Neutrophil (primary cell): ENCODE data around the gene CCNK.

ENCODE experiments used
- H3K27ac ChIP-seq: fragments of 200-600 bp; sonication (generic); 2 replicates; pipeline ENCODE4 v1.5.1; 2016; ENCODE audit warnings: mild to moderate bottlenecking, moderate library complexity
- H3K27me3 ChIP-seq: fragments of 200-600 bp; sonication (generic); 2 replicates; pipeline ENCODE4 v1.6.0; 2016; ENCODE audit warnings: mild to moderate bottlenecking
- H3K36me3 ChIP-seq: fragments of 200-600 bp; sonication (generic); 2 replicates; pipeline ENCODE4 v1.5.1; 2017
- H3K4me1 ChIP-seq, 2 experiments: fragments of 200-600 bp in 1 of 2; sonication (generic) in 1 of 2; 1 replicate in 1 of 2; 2 replicates in 1 of 2; pipeline versions ENCODE4 v1.5.1 to v1.6.1; 2013 to 2016; ENCODE audit warnings: low read depth in 1 of 2, low read length in 1 of 2, mild to moderate bottlenecking in 1 of 2, moderate library complexity in 1 of 2; ENCODE audit not compliant: control insufficient read depth in 1 of 2, insufficient read depth in 1 of 2
- H3K4me3 ChIP-seq, 2 experiments: fragments of 200-600 bp in 1 of 2; sonication (generic) in 1 of 2; 1 replicate in 1 of 2; 2 replicates in 1 of 2; pipeline ENCODE4 v1.5.1; 2013 to 2016; ENCODE audit warnings: low read depth in 1 of 2, low read length in 1 of 2, mild to moderate bottlenecking in 1 of 2, moderate library complexity in 1 of 2
- H3K9me3 ChIP-seq: fragments of 200-600 bp; sonication (generic); 2 replicates; pipeline ENCODE4 v1.5.1; 2016
- CTCF ChIP-seq: fragments of 200-600 bp; sonication (generic); IDR thresholded peaks from 2 replicates; pipeline ENCODE4 v1.5.1; 2016; ENCODE audit warnings: antibody characterized with exemption

The CCNK gene

GRCh38 chr14:99515301-99516155 lies 34.3 kb downstream of the CCNK start:
- Histone ChIP-seq H3K9me3 (no peaks in the 10 kb centered on the region), H3K4me3 (no peak overlapping the region), H3K27me3 (no peaks in the 10 kb centered on the region), H3K36me3 (peaks cover 38% of the 10 kb centered on the region), H3K4me1 (no peaks in the 10 kb centered on the region), H3K27ac (no peak overlapping the region)
- TF ChIP-seq CTCF, result no peak

- peaks cover 30% of the 10 kb centered on the region for H3K36me3 ChIP-seq
- no peaks in the 10 kb centered on the region for H3K4me1 ChIP-seq
- TF ChIP-seq CTCF, result no peak
Observed at GRCh38 chr14:99516156-99516870, 35.1 kb downstream of the CCNK start.

GRCh38 chr14:99516871-99517642 lies 35.8 kb downstream of the CCNK start:
- Histone ChIP-seq H3K4me3 (no peak overlapping the region), H3K36me3 (peaks cover 23% of the 10 kb centered on the region), H3K9me3 (no peaks in the 10 kb centered on the region), H3K27ac (no peak overlapping the region), H3K27me3 (no peaks in the 10 kb centered on the region), H3K4me1 (no peaks in the 10 kb centered on the region)
- TF ChIP-seq CTCF, result no peak

More at GRCh38 chr14:99516156-99516870, 35.1 kb downstream of the CCNK start:
- Histone ChIP-seq H3K27ac (no peak overlapping the region), H3K9me3 (no peaks in the 10 kb centered on the region), H3K4me3 (no peak overlapping the region), H3K27me3 (no peaks in the 10 kb centered on the region)

GRCh38 chr14:99517643-99518381 lies 36.6 kb downstream of the CCNK start:
- Histone ChIP-seq H3K27me3 (no peaks in the 10 kb centered on the region), H3K4me1 (no peaks in the 10 kb centered on the region), H3K9me3 (no peaks in the 10 kb centered on the region), H3K36me3 (peaks cover 15% of the 10 kb centered on the region), H3K27ac (no peak overlapping the region), H3K4me3 (no peak overlapping the region)
- TF ChIP-seq CTCF, result no peak
